IMR-90 (cell line): ENCODE measurements around the gene ANO9. TPM values are rescaled to one million over a fixed set of nuclear protein-coding genes. Genes with fewer than 3 reads are reported as not detected.

Experiments
- ATAC-seq: fragments of 200-7000 bp; cut with Tn5 transposase; 2 replicates; pipeline ENCODE4 v1.9.1; 2020; ENCODE audit warnings: low read depth, mild to moderate bottlenecking, moderate library complexity
- BruUV-seq: library from RNA; stranded (reverse); fragments of 400-500 nt; replicated peaks from 2 replicates; lab custom pipeline; 2021; lab: Mats Ljungman, UMichigan
- CTCF ChIA-PET: fragments of 300-600 bp; formaldehyde crosslinking; extraction: SDS; loops from one replicate; lab custom pipeline; 2021; ENCODE audit warnings: antibody characterized with exemption; lab: Yijun Ruan, JAX
- POLR2A ChIA-PET: fragments of 300-600 bp; sonication (Branson Sonifier 250); formaldehyde crosslinking; loops from one replicate; lab custom pipeline; 2022; ENCODE audit warnings: antibody characterized with exemption; ENCODE audit not compliant: unreplicated experiment; lab: Charles Lee
- DNase-seq: peaks from one replicate; pipeline ENCODE4 v3.0.0; 2013
- H2AFZ ChIP-seq: replicated peaks from 2 replicates; pipeline ENCODE3; 2013; ENCODE audit warnings: low read length, mild to moderate bottlenecking; ENCODE audit not compliant: poor library complexity
- H2AK5ac ChIP-seq: 2 replicates; pipeline ENCODE4 v1.6.1; 2013; ENCODE audit warnings: low read depth, low read length, inconsistent platforms
- H2AK9ac ChIP-seq: replicated peaks from 2 replicates; pipeline ENCODE3; 2013; ENCODE audit warnings: mild to moderate bottlenecking, low read depth, low read length, moderate library complexity; ENCODE audit not compliant: poor library complexity
- H2BK120ac ChIP-seq: 2 replicates; pipeline ENCODE4 v1.6.1; 2013; ENCODE audit warnings: low read depth, low read length, inconsistent platforms
- H2BK15ac ChIP-seq: 3 replicates; pipeline ENCODE4 v1.6.1; 2013; ENCODE audit warnings: low read depth, low read length, inconsistent platforms
- H2BK20ac ChIP-seq: 2 replicates; pipeline ENCODE4 v1.6.1; 2013; ENCODE audit warnings: low read depth, mild to moderate bottlenecking, inconsistent platforms, low read length, moderate library complexity
- H2BK5ac ChIP-seq: 2 replicates; pipeline ENCODE4 v1.6.1; 2013; ENCODE audit warnings: mild to moderate bottlenecking, low read depth, low read length, inconsistent platforms; ENCODE audit not compliant: poor library complexity, severe bottlenecking
- H3K14ac ChIP-seq: replicated peaks from 2 replicates; pipeline ENCODE4 v1.6.1; 2013; ENCODE audit warnings: low read depth, low read length, inconsistent platforms
- H3K18ac ChIP-seq: 2 replicates; pipeline ENCODE4 v1.6.1; 2013; ENCODE audit warnings: low read depth, low read length, control low read depth
- H3K23ac ChIP-seq: 2 replicates; pipeline ENCODE4 v1.6.1; 2013; ENCODE audit warnings: low read depth, low read length, inconsistent platforms
- H3K27ac ChIP-seq: 2 replicates; pipeline ENCODE4 v1.5.1; 2013; ENCODE audit warnings: mild to moderate bottlenecking, control low read depth, low read length; ENCODE audit not compliant: insufficient read depth
- H3K27me3 ChIP-seq: 2 replicates; pipeline ENCODE4 v1.6.1; 2013; ENCODE audit warnings: low read length; ENCODE audit not compliant: control insufficient read depth, insufficient read depth
- H3K36me3 ChIP-seq: 2 replicates; pipeline ENCODE4 v1.6.1; 2013; ENCODE audit warnings: low read length, mixed read lengths; ENCODE audit not compliant: control insufficient read depth, insufficient read depth
- H3K4ac ChIP-seq: 2 replicates; pipeline ENCODE4 v1.6.1; 2013; ENCODE audit warnings: low read depth, low read length, inconsistent platforms
- H3K4me1 ChIP-seq: 2 replicates; pipeline ENCODE4 v1.6.1; 2013; ENCODE audit warnings: low read length, mixed read lengths; ENCODE audit not compliant: control insufficient read depth, insufficient read depth
- H3K4me2 ChIP-seq: 2 replicates; pipeline ENCODE4 v1.6.1; 2013; ENCODE audit warnings: low read depth, mild to moderate bottlenecking, control low read depth, low read length, moderate library complexity
- H3K4me3 ChIP-seq: 2 replicates; pipeline ENCODE4 v1.5.1; 2013; ENCODE audit warnings: low read depth, mild to moderate bottlenecking, control low read depth, low read length, moderate library complexity; ENCODE audit not compliant: insufficient read depth
- H3K56ac ChIP-seq: 2 replicates; pipeline ENCODE4 v1.6.1; 2013; ENCODE audit warnings: low read length, inconsistent platforms; ENCODE audit not compliant: insufficient read depth; ENCODE audit errors: extremely low read depth
- H3K79me1 ChIP-seq, 2 experiments: 2 replicates each; pipeline ENCODE4 v1.6.1; 2013; ENCODE audit warnings: low read length in 2 of 2, inconsistent platforms in 1 of 2, low read depth in 1 of 2
- H3K9ac ChIP-seq: 2 replicates; pipeline ENCODE4 v1.6.1; 2013; ENCODE audit warnings: low read depth, low read length, control low read depth
- H3K9me1 ChIP-seq: 2 replicates; pipeline ENCODE4 v1.6.1; 2013; ENCODE audit warnings: low read length, inconsistent platforms; ENCODE audit not compliant: insufficient read depth
- H3K9me3 ChIP-seq: 2 replicates; pipeline ENCODE4 v1.6.1; 2013; ENCODE audit warnings: low read length; ENCODE audit not compliant: control insufficient read depth, insufficient read depth
- H4K20me1 ChIP-seq: 2 replicates; pipeline ENCODE4 v1.6.1; 2013; ENCODE audit warnings: low read length, inconsistent platforms; ENCODE audit not compliant: insufficient read depth
- H4K5ac ChIP-seq: 2 replicates; pipeline ENCODE4 v1.6.1; 2013; ENCODE audit warnings: mild to moderate bottlenecking, low read depth, low read length, control low read depth
- H4K8ac ChIP-seq, 2 experiments: 2 replicates each; pipeline ENCODE4 v1.6.1; 2013; ENCODE audit warnings: low read depth in 2 of 2, low read length in 2 of 2, control low read depth in 1 of 2, inconsistent platforms in 1 of 2
- H4K91ac ChIP-seq: 2 replicates; pipeline ENCODE4 v1.6.1; 2013; ENCODE audit warnings: low read depth, low read length, inconsistent platforms; ENCODE audit not compliant: insufficient read depth
- BHLHE40 ChIP-seq: fragments of 150-350 bp; IDR thresholded peaks from 2 replicates; pipeline ENCODE4 v1.6.1; 2016; ENCODE audit warnings: mild to moderate bottlenecking, low read depth, low read length
- CEBPB ChIP-seq: IDR thresholded peaks from 2 replicates; pipeline ENCODE4 v1.6.1; 2012; ENCODE audit warnings: low read depth, low read length, improper control_type of control experiment
- CHD1 ChIP-seq: IDR thresholded peaks from 2 replicates; pipeline ENCODE4 v1.6.1; 2012; ENCODE audit warnings: low read depth, low read length, improper control_type of control experiment
- CTCF ChIP-seq: conservative IDR thresholded peaks from 2 replicates; pipeline ENCODE4 v1.5.1; 2012; ENCODE audit warnings: mild to moderate bottlenecking, low read depth, low read length, improper control_type of control experiment
- ELK1 ChIP-seq: fragments of 150-350 bp; IDR thresholded peaks from 2 replicates; pipeline ENCODE4 v1.6.1; 2016; ENCODE audit warnings: low read depth, mild to moderate bottlenecking, low read length, moderate library complexity, borderline replicate concordance
- FOS ChIP-seq: fragments of 150-350 bp; IDR thresholded peaks from 2 replicates; pipeline ENCODE4 v1.6.1; 2016; ENCODE audit warnings: low read depth, low read length
- MAFK ChIP-seq: IDR thresholded peaks from 2 replicates; pipeline ENCODE4 v1.6.1; 2012; ENCODE audit warnings: low read depth, low read length, improper control_type of control experiment
- MAZ ChIP-seq: IDR thresholded peaks from 2 replicates; pipeline ENCODE4 v1.6.1; 2012; ENCODE audit warnings: low read depth, mild to moderate bottlenecking, low read length, improper control_type of control experiment, moderate library complexity, borderline replicate concordance
- MXI1 ChIP-seq: IDR thresholded peaks from 2 replicates; pipeline ENCODE4 v1.6.1; 2012; ENCODE audit warnings: low read depth, mild to moderate bottlenecking, low read length, moderate library complexity, borderline replicate concordance
- POLR2A ChIP-seq: IDR thresholded peaks from 2 replicates; pipeline ENCODE4 v1.6.1; 2012; ENCODE audit warnings: mild to moderate bottlenecking, low read depth, low read length
- RAD21 ChIP-seq: IDR thresholded peaks from 2 replicates; pipeline ENCODE4 v1.6.1; 2012; ENCODE audit warnings: low read length, improper control_type of control experiment
- RCOR1 ChIP-seq: IDR thresholded peaks from 2 replicates; pipeline ENCODE4 v1.6.1; 2012; ENCODE audit warnings: mild to moderate bottlenecking, low read length, improper control_type of control experiment; ENCODE audit not compliant: insufficient replicate concordance
- RFX5 ChIP-seq: IDR thresholded peaks from 2 replicates; pipeline ENCODE4 v1.8.0; 2012; ENCODE audit warnings: low read depth, mild to moderate bottlenecking, low read length, moderate library complexity
- SMC3 ChIP-seq: fragments of 150-350 bp; IDR thresholded peaks from 2 replicates; pipeline ENCODE4 v1.6.1; 2016; ENCODE audit warnings: low read depth, mild to moderate bottlenecking, antibody characterized with exemption, low read length, moderate library complexity
- USF2 ChIP-seq: fragments of 150-350 bp; IDR thresholded peaks from 2 replicates; pipeline ENCODE4 v1.6.1; 2017; ENCODE audit warnings: mild to moderate bottlenecking, antibody characterized with exemption, low read length, low read depth
- WGBS, 2 experiments: methylation state at CpG; one replicate each; pipeline versions ENCODE4 v1.1.5 to v1.1.7; 2013; ENCODE audit warnings: missing lambda C conversion rate in 2 of 2; ENCODE audit not compliant: insufficient read length in 1 of 2; ENCODE audit errors: extremely low coverage in 2 of 2; 5-methylcytosine and 5-hydroxymethylcytosine counted together
- dilution Hi-C: fragments of 300-500 bp; cut with HindIII; formaldehyde crosslinking; loops from one replicate; pipeline ENCODE4 v1.14.3; 2018; ENCODE audit warnings: low sequenced_read_pairs; ENCODE audit not compliant: unreplicated experiment
- in situ Hi-C: fragments of 300-500 bp; cut with MboI; formaldehyde crosslinking; loops from 3 replicates; pipeline ENCODE4 v1.14.3; 2019; ENCODE audit warnings: low sequenced_read_pairs, inconsistent platforms, mixed read lengths
- intact Hi-C: fragments of 100-400 bp; cut with micrococcal nuclease; formaldehyde crosslinking; loops from 2 replicates; pipeline ENCODE4 v1.10.0; 2022
- polyA plus RNA-seq, 3 experiments: library from polyadenylated mRNA; depleted of rRNA; stranded (reverse); fragments of >200 nt; gene quantifications; 2 replicates each; pipeline ENCODE4 v1.2.3, GENCODE V29; 2012; ENCODE audit warnings: low replicate concordance in 1 of 3
- total RNA-seq: library from RNA; depleted of rRNA; stranded (reverse); fragments of >200 nt; gene quantifications from 2 replicates; pipeline ENCODE4 v1.2.3, GENCODE V29; 2012

ANO9 gene
- total and polyA plus RNA-seq, 2 of the 4 experiments (the other 2 are of a cell fraction): not detected

GRCh38 chr11:454801-455565 is 13.2 kb upstream of the ANO9 start:
- no peak overlapping the region for H4K8ac ChIP-seq
- H3K79me1 ChIP-seq: peaks cover 15 to 81% of the 10 kb centered on the region in 2 experiments; a peak in 3 of 4 replicates
- intact Hi-C loops (no loop called here), in situ Hi-C loops (loop anchor here (10.0 kb wide), 1 partner anchor 150 kb away; the partner anchor contains the start of gene IFITM2), dilution Hi-C loops (no loop called here)
- H3K4ac ChIP-seq: no peak overlapping the region
- H2BK20ac ChIP-seq: no peak overlapping the region
- H4K5ac ChIP-seq: no peak overlapping the region
- H2BK15ac ChIP-seq: no peak overlapping the region
- H3K27ac ChIP-seq: no peak overlapping the region
- H3K9me3 ChIP-seq: no peaks in the 10 kb centered on the region
- no peak overlapping the region for H3K4me3 ChIP-seq
- H3K14ac ChIP-seq: no peak overlapping the region
- no peak overlapping the region for H3K4me2 ChIP-seq
- ATAC-seq (no peak), DNase-seq (no peak)
- POLR2A ChIA-PET: interaction anchor here (0.7 kb wide), 1 partner anchor 19 kb away, joined by 3 read pairs; no protein-coding TSS in a partner anchor
- H3K27me3 ChIP-seq: no peaks in the 10 kb centered on the region
- H3K23ac ChIP-seq: no peak overlapping the region
- BruUV-seq: no TSS peak
- H4K91ac ChIP-seq: no peak overlapping the region
- WGBS, 2 experiments: 82% methylated on average over 6 of the region's 14 CpGs; no CpG with 5 or more reads in 1 of the 2 experiments
- H2BK120ac ChIP-seq: no peak overlapping the region
- H3K9me1 ChIP-seq: 0 out of 2 replicates have a peak, but pooled peaks cover 7% of the 10 kb centered on the region
- peaks cover 38% of the 10 kb centered on the region for H4K20me1 ChIP-seq
- H3K56ac ChIP-seq: no peak overlapping the region
- no peak overlapping the region for H2AK5ac ChIP-seq
- peaks cover 6% of the 10 kb centered on the region for H3K4me1 ChIP-seq
- no peak overlapping the region for H2BK5ac ChIP-seq
- no peak overlapping the region for H2AFZ ChIP-seq
- peaks cover 30% of the 10 kb centered on the region for H3K36me3 ChIP-seq
- H2AK9ac ChIP-seq: no peak overlapping the region
- H3K18ac ChIP-seq: no peak overlapping the region
- no peak overlapping the region for H3K9ac ChIP-seq
- CTCF ChIA-PET: no interaction called here
- TF ChIP-seq RFX5 (no peak), CTCF (no peak), MXI1 (no peak), CHD1 (no peak), MAFK (no peak), USF2 (no peak), SMC3 (no peak), ELK1 (no peak), FOS (no peak), BHLHE40 (no peak), CEBPB (no peak), MAZ (no peak), RAD21 (no peak), RCOR1 (no peak), POLR2A (no peak)
